ENCODE measurements around the gene CHRM4.

DNA sequence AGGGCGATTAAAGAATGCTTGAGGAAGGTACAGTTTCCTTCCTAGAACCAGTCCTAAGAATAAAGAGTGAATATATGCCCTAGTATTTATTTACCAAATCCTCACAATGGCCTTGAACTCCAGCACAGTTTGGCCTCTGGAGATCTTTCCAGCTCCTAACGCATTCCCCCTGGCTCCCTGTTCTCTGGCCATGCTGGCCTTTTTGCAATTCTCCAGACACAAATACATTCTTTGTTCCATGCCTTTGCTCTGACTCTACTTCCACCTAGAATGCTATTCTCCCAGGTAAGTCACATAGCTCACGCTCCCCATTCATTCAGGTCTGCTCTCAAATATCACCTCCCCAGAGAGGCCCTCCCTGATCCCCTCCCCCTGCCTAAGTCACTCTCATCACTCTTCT lies 48.1 kb downstream of the CHRM4 start:
- no peak for TF ChIP-seq ZNF274 (IDR thresholded peaks at IDR 0.05; ENCODE audit: low read depth, low read length)
- no peak for TF ChIP-seq YY1 (IDR thresholded peaks at IDR 0.05; ENCODE audit: insufficient read depth, insufficient read length)
- TF ChIP-seq SUZ12 (IDR thresholded peaks at IDR 0.05; ENCODE audit: extremely low read depth, insufficient read depth, insufficient read length) = no peak

All from NT2/D1 (cell line).